Neuron (in vitro differentiated cells): ENCODE data around the gene SIM1.

Experiments used
- H2AFZ ChIP-seq: one replicate; pipeline ENCODE4 v1.6.1; 2013; ENCODE audit warnings: low read depth, mild to moderate bottlenecking, inconsistent platforms, low read length, moderate library complexity
- H3K27me3 ChIP-seq: one replicate; pipeline ENCODE4 v1.6.1; 2013; ENCODE audit warnings: low read length; ENCODE audit not compliant: insufficient read depth
- H3K36me3 ChIP-seq: one replicate; pipeline ENCODE4 v1.6.1; 2013; ENCODE audit warnings: low read length; ENCODE audit not compliant: insufficient read depth
- H3K4me1 ChIP-seq: one replicate; pipeline ENCODE4 v1.6.1; 2013; ENCODE audit warnings: low read length; ENCODE audit not compliant: insufficient read depth
- H3K4me3 ChIP-seq: 2 replicates; pipeline ENCODE4 v1.5.1; 2013; ENCODE audit warnings: mild to moderate bottlenecking, low read length, moderate library complexity
- H3K9me3 ChIP-seq: one replicate; pipeline ENCODE4 v1.6.1; 2013; ENCODE audit warnings: low read length

Gene SIM1

GRCh38 chr6:100412872-100413271, 51.8 kb downstream of the SIM1 start:
- no peak overlapping the region for H2AFZ ChIP-seq
- H3K27me3 ChIP-seq: peaks cover 3% of the 10 kb centered on the region
- H3K4me1 ChIP-seq: no peaks in the 10 kb centered on the region
- H3K36me3 ChIP-seq: no peaks in the 10 kb centered on the region
- no peaks in the 10 kb centered on the region for H3K9me3 ChIP-seq
- no peak overlapping the region for H3K4me3 ChIP-seq

- H3K36me3 ChIP-seq: no peaks in the 10 kb centered on the region
- no peaks in the 10 kb centered on the region for H3K9me3 ChIP-seq
- no peak overlapping the region for H2AFZ ChIP-seq
- no peaks in the 10 kb centered on the region for H3K27me3 ChIP-seq
- no peaks in the 10 kb centered on the region for H3K4me1 ChIP-seq
- H3K4me3 ChIP-seq: no peak overlapping the region
Measured at GRCh38 chr6:100404051-100404450, 60.7 kb downstream of the SIM1 start.

- Histone ChIP-seq H2AFZ (no peak overlapping the region), H3K27me3 (no peaks in the 10 kb centered on the region), H3K9me3 (no peaks in the 10 kb centered on the region), H3K4me1 (no peaks in the 10 kb centered on the region), H3K36me3 (no peaks in the 10 kb centered on the region), H3K4me3 (no peak overlapping the region)
Measured at GRCh38 chr6:100393493-100393892, 71.2 kb downstream of the SIM1 start.

GRCh38 chr6:100392423-100392822, 72.3 kb downstream of the SIM1 start:
- Histone ChIP-seq H3K27me3 (no peaks in the 10 kb centered on the region), H3K9me3 (no peaks in the 10 kb centered on the region), H2AFZ (no peak overlapping the region), H3K4me1 (no peaks in the 10 kb centered on the region), H3K4me3 (no peak overlapping the region), H3K36me3 (no peaks in the 10 kb centered on the region)

GRCh38 chr6:100388868-100389519, 75.7 kb downstream of the SIM1 start:
- Histone ChIP-seq H3K36me3 (no peaks in the 10 kb centered on the region), H3K27me3 (no peaks in the 10 kb centered on the region), H3K4me1 (no peaks in the 10 kb centered on the region), H3K4me3 (no peak overlapping the region), H3K9me3 (no peaks in the 10 kb centered on the region), H2AFZ (no peak overlapping the region)

GRCh38 chr6:100382767-100383195, 81.9 kb downstream of the SIM1 start:
- H3K36me3 ChIP-seq: no peaks in the 10 kb centered on the region

GRCh38 chr6:100382031-100382430, 82.7 kb downstream of the SIM1 start:
- Histone ChIP-seq H3K9me3 (no peaks in the 10 kb centered on the region), H3K36me3 (no peaks in the 10 kb centered on the region), H3K4me3 (no peak overlapping the region), H3K27me3 (no peaks in the 10 kb centered on the region), H3K4me1 (no peaks in the 10 kb centered on the region), H2AFZ (no peak overlapping the region)

More at GRCh38 chr6:100382767-100383195, 81.9 kb downstream of the SIM1 start:
- Histone ChIP-seq H3K9me3 (no peaks in the 10 kb centered on the region), H3K4me3 (no peak overlapping the region), H3K27me3 (no peaks in the 10 kb centered on the region), H2AFZ (no peak overlapping the region), H3K4me1 (no peaks in the 10 kb centered on the region)

GRCh38 chr6:100381111-100381510, 83.6 kb downstream of the SIM1 start:
- Histone ChIP-seq H3K27me3 (no peaks in the 10 kb centered on the region), H3K36me3 (no peaks in the 10 kb centered on the region), H3K9me3 (no peaks in the 10 kb centered on the region), H3K4me3 (no peak overlapping the region), H2AFZ (no peak overlapping the region), H3K4me1 (no peaks in the 10 kb centered on the region)

GRCh38 chr6:100379386-100379785, 85.3 kb downstream of the SIM1 start:
- Histone ChIP-seq H3K4me3 (no peak overlapping the region), H3K9me3 (no peaks in the 10 kb centered on the region), H3K27me3 (no peaks in the 10 kb centered on the region), H2AFZ (no peak overlapping the region), H3K4me1 (no peaks in the 10 kb centered on the region), H3K36me3 (no peaks in the 10 kb centered on the region)

GRCh38 chr6:100378576-100378975, 86.1 kb downstream of the SIM1 start:
- H2AFZ ChIP-seq: no peak overlapping the region
- no peaks in the 10 kb centered on the region for H3K9me3 ChIP-seq
- no peaks in the 10 kb centered on the region for H3K4me1 ChIP-seq
- no peaks in the 10 kb centered on the region for H3K36me3 ChIP-seq
- H3K4me3 ChIP-seq: no peak overlapping the region
- H3K27me3 ChIP-seq: no peaks in the 10 kb centered on the region

- Histone ChIP-seq H3K9me3 (no peaks in the 10 kb centered on the region), H3K36me3 (no peaks in the 10 kb centered on the region), H3K4me1 (no peaks in the 10 kb centered on the region), H2AFZ (no peak overlapping the region), H3K27me3 (no peaks in the 10 kb centered on the region), H3K4me3 (no peak overlapping the region)
Measured at GRCh38 chr6:100376103-100376502, 88.6 kb downstream of the SIM1 start.

- Histone ChIP-seq H2AFZ (no peak overlapping the region), H3K4me1 (no peaks in the 10 kb centered on the region), H3K4me3 (no peak overlapping the region), H3K27me3 (no peaks in the 10 kb centered on the region), H3K36me3 (no peaks in the 10 kb centered on the region), H3K9me3 (no peaks in the 10 kb centered on the region)
Measured at GRCh38 chr6:100372326-100373091, 92.2 kb downstream of the SIM1 start.

- Histone ChIP-seq H3K27me3 (no peaks in the 10 kb centered on the region), H2AFZ (no peak overlapping the region), H3K36me3 (no peaks in the 10 kb centered on the region), H3K4me3 (no peak overlapping the region), H3K4me1 (no peaks in the 10 kb centered on the region), H3K9me3 (no peaks in the 10 kb centered on the region)
Measured at GRCh38 chr6:100371591-100371990, 93.1 kb downstream of the SIM1 start.
